Measurements from ENCODE around the gene KRT80.

GRCh38 chr12:52156311-52156710 lies 35.5 kb downstream of the KRT80 start:
- TF ChIP-seq POLR2AphosphoS5 (IDR thresholded peaks at IDR 0.05; ENCODE audit: low read depth, low read length), result no peak
- TF ChIP-seq REST (IDR thresholded peaks at IDR 0.05; ENCODE audit: low read depth), result no peak
- TF ChIP-seq, protein P1, sequence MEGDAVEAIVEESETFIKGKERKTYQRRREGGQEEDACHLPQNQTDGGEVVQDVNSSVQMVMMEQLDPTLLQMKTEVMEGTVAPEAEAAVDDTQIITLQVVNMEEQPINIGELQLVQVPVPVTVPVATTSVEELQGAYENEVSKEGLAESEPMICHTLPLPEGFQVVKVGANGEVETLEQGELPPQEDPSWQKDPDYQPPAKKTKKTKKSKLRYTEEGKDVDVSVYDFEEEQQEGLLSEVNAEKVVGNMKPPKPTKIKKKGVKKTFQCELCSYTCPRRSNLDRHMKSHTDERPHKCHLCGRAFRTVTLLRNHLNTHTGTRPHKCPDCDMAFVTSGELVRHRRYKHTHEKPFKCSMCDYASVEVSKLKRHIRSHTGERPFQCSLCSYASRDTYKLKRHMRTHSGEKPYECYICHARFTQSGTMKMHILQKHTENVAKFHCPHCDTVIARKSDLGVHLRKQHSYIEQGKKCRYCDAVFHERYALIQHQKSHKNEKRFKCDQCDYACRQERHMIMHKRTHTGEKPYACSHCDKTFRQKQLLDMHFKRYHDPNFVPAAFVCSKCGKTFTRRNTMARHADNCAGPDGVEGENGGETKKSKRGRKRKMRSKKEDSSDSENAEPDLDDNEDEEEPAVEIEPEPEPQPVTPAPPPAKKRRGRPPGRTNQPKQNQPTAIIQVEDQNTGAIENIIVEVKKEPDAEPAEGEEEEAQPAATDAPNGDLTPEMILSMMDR (IDR thresholded peaks at IDR 0.05 in 2 of 3, conservative IDR thresholded peaks at IDR 0.05 in 1 of 3; ENCODE audit: borderline replicate concordance in 1 of 3, insufficient read depth in 1 of 3, low read depth in 2 of 3, low read length in 2 of 3), result no peak
- no peak for TF ChIP-seq SIN3A (IDR thresholded peaks at IDR 0.05; ENCODE audit: low read depth)
- TF ChIP-seq POLR2A (IDR thresholded peaks at IDR 0.05; ENCODE audit: borderline replicate concordance, extremely low read depth, insufficient read depth, insufficient read length), result no peak
- TF ChIP-seq EZH2 (IDR thresholded peaks at IDR 0.05), result no peak
- TF ChIP-seq EZH2phosphoT487 (IDR thresholded peaks at IDR 0.05; ENCODE audit: borderline replicate concordance), result no peak
- no peak for TF ChIP-seq JUND (IDR thresholded peaks at IDR 0.05)
